ENCODE measurements around the gene TNIP2.
"Not testable (repeated sequence)": the region's sequence is repeated elsewhere in the genome, so short reads cannot be mapped to it uniquely, and the experiment has no call there.

TNIP2 gene

DNA sequence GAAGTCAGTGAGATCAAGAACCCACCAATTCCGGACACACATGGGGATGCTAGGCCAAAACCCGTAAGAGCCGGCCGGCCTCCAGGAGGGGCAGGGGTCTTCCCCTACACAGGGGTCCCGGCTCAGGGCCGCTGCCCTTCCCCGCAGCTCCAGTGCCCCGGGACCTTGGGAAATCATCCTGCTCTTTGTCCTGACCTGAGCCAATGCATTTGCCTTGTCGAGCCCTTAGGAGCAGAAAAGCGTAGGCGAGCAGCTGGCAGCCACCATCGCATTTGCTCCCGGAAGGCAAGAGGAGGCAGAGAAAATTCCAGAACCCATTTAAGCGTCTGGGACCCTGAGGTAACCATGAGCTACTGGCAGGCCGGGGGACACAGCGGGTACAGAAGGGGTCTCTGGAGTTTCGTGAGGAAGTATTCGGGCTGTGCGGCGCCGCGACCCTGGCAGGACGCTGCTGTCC, 7.4 kb upstream of the TNIP2 start:
- no peaks in the 10 kb centered on the region for H3K27me3 ChIP-seq
- peak overlapping the region; percentile 80 for H3K27ac ChIP-seq
- no peaks in the 10 kb centered on the region for H3K9me3 ChIP-seq
- TF ChIP-seq CTCF (IDR thresholded peaks at IDR 0.05): no peak
- H3K4me1 ChIP-seq (ENCODE audit: control insufficient read depth in 1 of 2, insufficient read depth in 1 of 2, low read depth in 1 of 2, low read length in 1 of 2): peaks cover 9 to 11% of the 10 kb centered on the region in 2 experiments
- no peaks in the 10 kb centered on the region for H3K36me3 ChIP-seq
- peak overlapping the region; percentile 61 to 74 for H3K4me3 ChIP-seq (ENCODE audit: low read depth in 1 of 2, low read length in 1 of 2)

DNA sequence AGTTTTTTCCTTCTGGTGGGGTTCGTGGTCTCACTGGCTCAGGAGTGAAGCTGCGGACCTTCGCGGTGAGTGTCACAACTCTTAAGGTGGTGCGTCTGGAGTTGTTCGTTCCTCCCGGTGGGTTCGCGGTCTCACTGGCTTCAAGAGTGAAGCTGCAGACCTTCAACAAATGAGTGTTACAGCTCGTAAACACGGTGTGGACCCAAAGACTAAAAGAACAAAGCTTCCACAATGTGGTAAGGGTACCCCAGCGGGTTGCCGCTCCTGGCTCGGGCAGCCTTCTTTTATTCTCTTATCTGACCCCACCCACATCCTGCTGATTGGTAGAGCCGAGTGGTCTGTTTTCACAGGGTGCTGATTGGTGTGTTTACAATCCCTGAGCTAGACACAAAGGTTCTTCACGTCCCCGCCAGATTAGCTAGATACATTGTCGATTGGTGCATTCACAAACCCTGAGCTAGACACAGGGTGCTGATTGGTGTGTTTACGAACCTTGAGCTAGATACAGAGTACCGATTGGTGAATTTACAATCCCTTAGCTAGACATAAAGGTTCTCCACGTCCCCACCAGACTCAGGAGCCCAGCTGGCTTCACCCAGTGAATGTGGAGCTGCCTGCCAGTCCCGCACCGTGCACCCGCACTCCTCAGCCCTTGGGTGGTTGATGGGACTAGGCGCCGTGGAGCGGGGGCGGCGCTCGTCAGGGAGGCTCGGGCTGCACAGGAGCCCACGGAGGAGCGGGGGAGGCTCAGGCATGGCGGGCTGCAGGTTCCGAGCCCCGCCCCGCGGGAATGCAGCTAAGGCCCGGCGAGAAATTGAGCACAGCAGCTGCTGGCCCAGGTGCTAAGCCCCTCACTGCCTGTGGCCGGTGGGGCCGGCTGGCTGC, 6.6 kb upstream of the TNIP2 start:
- H3K27me3 ChIP-seq; H3K27ac ChIP-seq; H3K9me3 ChIP-seq; H3K4me3 ChIP-seq (ENCODE audit: low read depth in 1 of 2, low read length in 1 of 2); H3K36me3 ChIP-seq: not testable (repeated sequence)
- H3K4me1 ChIP-seq (ENCODE audit: control insufficient read depth in 1 of 2, insufficient read depth in 1 of 2, low read depth in 1 of 2, low read length in 1 of 2): peaks cover 9 to 11% of the 10 kb centered on the region in 2 experiments

DNA sequence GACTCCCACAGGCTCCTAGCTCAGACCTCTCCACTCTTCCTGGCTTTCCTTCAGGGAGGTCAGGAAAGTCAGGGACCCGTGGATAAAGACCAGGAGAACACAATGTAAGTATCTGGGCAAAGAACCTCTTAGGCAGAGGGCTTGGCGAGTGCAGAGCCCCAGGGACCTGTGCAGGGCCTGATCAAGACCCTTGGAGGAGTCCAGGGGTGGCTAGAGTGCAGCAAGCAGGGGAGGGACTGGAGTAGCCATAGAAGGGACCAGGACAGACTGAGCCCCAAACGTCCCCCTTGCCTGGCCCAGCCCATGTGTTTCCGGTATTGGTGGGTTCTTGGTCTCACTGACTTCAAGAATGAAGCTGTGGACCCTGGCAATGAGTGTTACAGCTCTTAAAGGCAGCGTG, 5.9 kb upstream of the TNIP2 start:
- Histone ChIP-seq H3K36me3 (no peaks in the 10 kb centered on the region), H3K27ac (no peak overlapping the region), H3K9me3 (no peaks in the 10 kb centered on the region), H3K4me1 (ENCODE audit: control insufficient read depth in 1 of 2, insufficient read depth in 1 of 2, low read depth in 1 of 2, low read length in 1 of 2) (peaks cover 9 to 15% of the 10 kb centered on the region in 2 experiments), H3K27me3 (no peaks in the 10 kb centered on the region), H3K4me3 (ENCODE audit: low read depth in 1 of 2, low read length in 1 of 2) (no peak overlapping the region)
- TF ChIP-seq CTCF (IDR thresholded peaks at IDR 0.05): no peak

DNA sequence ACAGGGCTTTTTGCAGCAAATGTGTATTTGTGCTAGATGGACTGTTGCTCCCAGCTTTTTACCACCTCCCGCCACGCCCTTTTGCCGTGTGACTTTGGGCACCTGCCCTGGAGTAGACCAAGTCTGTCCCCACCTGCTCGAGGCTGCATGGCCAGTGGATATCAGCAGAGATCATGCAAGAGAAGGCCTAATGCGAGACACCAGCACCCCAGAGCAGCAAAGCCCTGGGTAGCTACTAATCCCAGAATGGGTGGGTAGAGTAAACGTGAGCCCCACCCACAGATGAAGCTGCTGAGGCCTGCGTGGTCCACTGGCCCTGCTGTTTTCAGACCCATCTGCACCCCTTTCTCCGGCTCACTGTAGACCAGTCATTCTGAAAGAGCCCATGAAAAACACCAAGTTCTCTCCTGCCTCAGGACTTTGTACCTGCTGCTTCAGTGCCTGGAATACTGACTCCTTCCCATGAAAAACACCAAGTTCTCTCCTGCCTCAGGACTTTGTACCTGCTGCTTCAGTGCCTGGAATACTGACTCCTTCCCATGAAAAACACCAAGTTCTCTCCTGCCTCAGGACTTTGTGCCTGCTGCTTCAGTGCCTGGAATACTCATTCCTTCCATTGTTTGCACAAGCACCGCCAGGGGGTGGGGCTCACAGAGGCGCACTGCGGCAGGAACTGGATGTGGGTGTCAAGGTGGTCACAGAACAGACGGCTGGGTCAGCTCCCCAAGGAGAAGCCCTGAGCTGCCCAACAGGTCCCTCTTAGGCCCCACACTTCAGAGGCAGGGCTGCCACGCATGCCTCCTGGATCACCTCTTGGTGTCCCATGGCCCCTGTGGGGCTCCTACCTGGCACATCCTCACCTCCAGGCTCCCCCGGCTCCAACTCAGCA, 5.1 kb upstream of the TNIP2 start:
- peaks cover 14 to 23% of the 10 kb centered on the region in 2 experiments for H3K4me1 ChIP-seq (ENCODE audit: control insufficient read depth in 1 of 2, insufficient read depth in 1 of 2, low read depth in 1 of 2, low read length in 1 of 2)
- H3K4me3 ChIP-seq (ENCODE audit: low read depth in 1 of 2, low read length in 1 of 2): no peak overlapping the region
- H3K27ac ChIP-seq: no peak overlapping the region
- no peaks in the 10 kb centered on the region for H3K27me3 ChIP-seq
- no peaks in the 10 kb centered on the region for H3K36me3 ChIP-seq
- TF ChIP-seq CTCF (IDR thresholded peaks at IDR 0.05): no peak
- no peaks in the 10 kb centered on the region for H3K9me3 ChIP-seq

GRCh38 chr4:2757426-2757825, 1.3 kb upstream of the TNIP2 start:
- H3K27ac ChIP-seq: no peak overlapping the region
- H3K9me3 ChIP-seq: no peaks in the 10 kb centered on the region
- H3K36me3 ChIP-seq: peaks cover 4% of the 10 kb centered on the region
- no peaks in the 10 kb centered on the region for H3K27me3 ChIP-seq
- no peak for TF ChIP-seq CTCF (IDR thresholded peaks at IDR 0.05)
- H3K4me3 ChIP-seq (ENCODE audit: low read depth in 1 of 2, low read length in 1 of 2): no peak overlapping the region
- peaks cover 14 to 26% of the 10 kb centered on the region in 2 experiments for H3K4me1 ChIP-seq (ENCODE audit: control insufficient read depth in 1 of 2, insufficient read depth in 1 of 2, low read depth in 1 of 2, low read length in 1 of 2)
